DND-41 (cell line): ENCODE results near the gene AP5B1.

ENCODE experiments used
- CTCF ChIP-seq: IDR thresholded peaks from 2 replicates; pipeline ENCODE4 v1.5.1; 2012; ENCODE audit warnings: borderline replicate concordance, low read length, moderate library complexity, mild to moderate bottlenecking; ENCODE audit not compliant: poor library complexity, severe bottlenecking; ENCODE audit errors: extremely low read depth
- EZH2 ChIP-seq: IDR thresholded peaks from 3 replicates; pipeline ENCODE4 v1.6.1; 2012; ENCODE audit warnings: borderline replicate concordance, low read depth, mild to moderate bottlenecking, moderate library complexity, low read length, inconsistent platforms; ENCODE audit not compliant: severe bottlenecking

GRCh38 chr11:65814131-65814985 is 33.6 kb upstream of the AP5B1 start:
- TF ChIP-seq CTCF, result no peak
- no peak for TF ChIP-seq EZH2
